MM.1S (cell line): ENCODE data around the gene PACRG.

Source experiments
- DNase-seq: peaks from one replicate; pipeline ENCODE4 v3.0.0-alpha.2; 2015
- H2AFZ ChIP-seq: fragments of 300-600 bp; sonication (generic); 2 replicates; pipeline ENCODE4 v1.6.0; 2016; ENCODE audit warnings: antibody characterized with exemption, low read length
- H3F3A ChIP-seq: fragments of 300-600 bp; sonication (generic); 2 replicates; pipeline ENCODE4 v1.6.1; 2016; ENCODE audit warnings: mild to moderate bottlenecking, antibody characterized with exemption, low read length, moderate library complexity, mixed read lengths; ENCODE audit not compliant: insufficient read depth
- H3K27ac ChIP-seq: fragments of 300-600 bp; sonication (generic); 2 replicates; pipeline ENCODE4 v1.5.1; 2016; ENCODE audit warnings: mild to moderate bottlenecking, low read length
- H3K27me3 ChIP-seq: fragments of 300-600 bp; sonication (generic); replicated peaks from 2 replicates; pipeline ENCODE4 v1.6.0; 2016; ENCODE audit warnings: low read length; ENCODE audit not compliant: insufficient read depth
- H3K36me3 ChIP-seq: fragments of 300-600 bp; sonication (generic); replicated peaks from 2 replicates; pipeline ENCODE4 v1.6.1; 2016; ENCODE audit warnings: mild to moderate bottlenecking, low read length, mixed read lengths; ENCODE audit not compliant: insufficient read depth
- H3K4me1 ChIP-seq: fragments of 300-600 bp; sonication (generic); 2 replicates; pipeline ENCODE4 v1.6.1; 2016; ENCODE audit warnings: low read length, mixed read lengths
- H3K4me2 ChIP-seq: fragments of 300-600 bp; sonication (generic); 2 replicates; pipeline ENCODE4 v1.6.0; 2016; ENCODE audit warnings: low read depth, low read length
- H3K4me3 ChIP-seq: fragments of 300-600 bp; sonication (generic); 2 replicates; pipeline ENCODE4 v1.5.1; 2016; ENCODE audit warnings: low read length, mixed read lengths
- H3K79me2 ChIP-seq: fragments of 300-600 bp; sonication (generic); 2 replicates; pipeline ENCODE4 v1.6.1; 2016; ENCODE audit warnings: mixed run types, low read length, mixed read lengths
- H3K9ac ChIP-seq: fragments of 300-600 bp; sonication (generic); 2 replicates; pipeline ENCODE4 v1.6.1; 2016; ENCODE audit warnings: low read length, mixed read lengths
- H3K9me2 ChIP-seq: fragments of 300-600 bp; sonication (generic); replicated peaks from 2 replicates; pipeline ENCODE4 v1.6.1; 2016; ENCODE audit warnings: mild to moderate bottlenecking, low read length, mixed read lengths; ENCODE audit not compliant: insufficient read depth
- H3K9me3 ChIP-seq: fragments of 300-600 bp; sonication (generic); replicated peaks from 2 replicates; pipeline ENCODE4 v1.6.1; 2016; ENCODE audit warnings: mild to moderate bottlenecking, low read length, mixed read lengths; ENCODE audit not compliant: insufficient read depth
- H4K20me1 ChIP-seq: fragments of 300-600 bp; sonication (generic); 2 replicates; pipeline ENCODE4 v1.6.1; 2016; ENCODE audit warnings: mild to moderate bottlenecking, low read length, moderate library complexity, mixed read lengths; ENCODE audit not compliant: insufficient read depth
- CTCF ChIP-seq: fragments of 300-600 bp; sonication (generic); IDR thresholded peaks from 2 replicates; pipeline ENCODE4 v1.5.1; 2016; ENCODE audit warnings: antibody characterized with exemption, low read length, mixed read lengths
- EZH2 ChIP-seq: fragments of 300-600 bp; sonication (generic); optimal IDR thresholded peaks from 2 replicates; pipeline ENCODE3; 2017; ENCODE audit warnings: low read depth, mild to moderate bottlenecking, antibody characterized with exemption, low read length, mixed read lengths
- EZH2phosphoT487 ChIP-seq: fragments of 300-600 bp; sonication (generic); IDR thresholded peaks from 2 replicates; pipeline ENCODE4 v1.6.1; 2018; ENCODE audit warnings: antibody characterized with exemption, low read length

Gene PACRG

DNA sequence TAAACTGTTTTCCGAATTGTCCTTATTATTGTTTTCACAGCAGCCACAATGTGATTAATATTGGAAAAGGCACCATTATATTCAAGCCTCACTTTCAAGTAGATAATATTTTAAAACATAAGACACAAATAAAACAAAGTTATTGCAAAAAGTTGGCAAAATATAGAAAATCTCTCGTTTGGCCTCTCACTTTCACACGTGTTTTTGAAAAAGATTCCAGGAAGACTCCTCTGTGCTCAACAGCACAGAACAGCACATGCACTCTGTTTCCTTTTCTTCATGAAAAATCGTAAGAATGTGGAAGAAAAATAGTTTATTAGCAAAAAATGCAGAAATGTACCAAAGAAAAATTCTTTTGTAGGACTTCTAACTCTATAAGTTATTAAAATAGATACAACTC lies 46.9 kb upstream of the PACRG start:
- H3K4me3 ChIP-seq, result no peak overlapping the region
- H4K20me1 ChIP-seq, result no peaks in the 10 kb centered on the region
- no peak for DNase-seq
- H3K4me2 ChIP-seq, result no peak overlapping the region
- no peaks in the 10 kb centered on the region for H3K36me3 ChIP-seq
- H3F3A ChIP-seq, result no peaks in the 10 kb centered on the region
- no peak overlapping the region for H3K27ac ChIP-seq
- H3K9me2 ChIP-seq, result no peaks in the 10 kb centered on the region
- no peaks in the 10 kb centered on the region for H3K27me3 ChIP-seq
- H2AFZ ChIP-seq, result no peak overlapping the region
- H3K9me3 ChIP-seq, result no peaks in the 10 kb centered on the region
- H3K4me1 ChIP-seq, result no peaks in the 10 kb centered on the region
- H3K9ac ChIP-seq, result no peak overlapping the region
- no peaks in the 10 kb centered on the region for H3K79me2 ChIP-seq
- TF ChIP-seq CTCF, result no peak
- no peak for TF ChIP-seq EZH2phosphoT487
- no peak for TF ChIP-seq EZH2

DNA sequence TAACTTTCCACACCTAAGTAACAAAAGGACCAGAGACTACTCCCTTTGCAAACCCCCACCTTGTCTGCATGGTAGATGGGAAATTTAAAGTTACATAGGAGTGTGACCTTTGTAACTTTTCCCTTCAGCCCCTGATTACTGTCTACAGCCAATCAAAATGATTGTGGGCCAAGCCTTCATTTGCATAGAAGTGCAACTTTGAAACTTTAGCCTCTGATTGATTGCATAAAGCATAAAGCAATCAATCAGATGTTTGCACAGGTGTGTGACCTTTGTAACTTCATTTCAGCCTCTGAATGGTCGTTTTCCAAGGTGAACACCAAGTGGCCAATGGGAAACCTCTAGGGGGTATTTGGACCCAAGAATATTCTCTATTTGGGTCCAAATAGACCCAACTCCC lies 46.3 kb upstream of the PACRG start:
- Histone ChIP-seq H3K4me2 (no peak overlapping the region), H4K20me1 (no peaks in the 10 kb centered on the region), H3K36me3 (no peaks in the 10 kb centered on the region), H3K4me3 (no peak overlapping the region), H3F3A (no peaks in the 10 kb centered on the region), H3K79me2 (no peaks in the 10 kb centered on the region), H3K9me3 (no peaks in the 10 kb centered on the region), H3K9me2 (no peaks in the 10 kb centered on the region), H2AFZ (no peak overlapping the region), H3K27ac (no peak overlapping the region), H3K9ac (no peak overlapping the region), H3K4me1 (no peaks in the 10 kb centered on the region), H3K27me3 (no peaks in the 10 kb centered on the region)
- DNase-seq, result no peak
- no peak for TF ChIP-seq EZH2
- no peak for TF ChIP-seq CTCF
- no peak for TF ChIP-seq EZH2phosphoT487

DNA sequence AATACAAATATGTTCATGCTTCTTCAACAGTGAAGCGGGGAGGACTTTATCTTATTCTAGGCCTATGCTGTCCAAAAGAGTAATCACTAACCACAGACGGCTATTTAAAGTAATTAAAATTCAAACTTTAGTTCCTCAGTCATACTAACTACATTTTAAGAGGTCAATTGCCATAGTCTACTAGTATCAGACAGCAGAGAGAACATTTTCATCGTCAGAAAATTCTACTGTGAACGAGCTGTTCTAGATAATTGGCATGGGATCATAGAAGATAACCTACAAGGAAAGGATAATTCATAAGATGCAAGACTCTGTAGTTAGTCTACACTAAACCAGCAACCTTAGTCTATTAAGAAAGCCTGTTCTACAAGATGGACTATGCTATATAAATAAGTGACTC lies 44.6 kb upstream of the PACRG start:
- H3K9me2 ChIP-seq, result no peaks in the 10 kb centered on the region
- H3K4me2 ChIP-seq, result no peak overlapping the region
- no peaks in the 10 kb centered on the region for H3F3A ChIP-seq
- no peaks in the 10 kb centered on the region for H3K4me1 ChIP-seq
- no peak for TF ChIP-seq EZH2phosphoT487
- TF ChIP-seq CTCF, result no peak
- no peaks in the 10 kb centered on the region for H3K9me3 ChIP-seq
- H2AFZ ChIP-seq, result no peak overlapping the region
- no peaks in the 10 kb centered on the region for H3K27me3 ChIP-seq
- H4K20me1 ChIP-seq, result no peaks in the 10 kb centered on the region
- no peak overlapping the region for H3K4me3 ChIP-seq
- H3K27ac ChIP-seq, result no peak overlapping the region
- no peaks in the 10 kb centered on the region for H3K36me3 ChIP-seq
- DNase-seq, result no peak
- no peak overlapping the region for H3K9ac ChIP-seq
- H3K79me2 ChIP-seq, result no peaks in the 10 kb centered on the region

DNA sequence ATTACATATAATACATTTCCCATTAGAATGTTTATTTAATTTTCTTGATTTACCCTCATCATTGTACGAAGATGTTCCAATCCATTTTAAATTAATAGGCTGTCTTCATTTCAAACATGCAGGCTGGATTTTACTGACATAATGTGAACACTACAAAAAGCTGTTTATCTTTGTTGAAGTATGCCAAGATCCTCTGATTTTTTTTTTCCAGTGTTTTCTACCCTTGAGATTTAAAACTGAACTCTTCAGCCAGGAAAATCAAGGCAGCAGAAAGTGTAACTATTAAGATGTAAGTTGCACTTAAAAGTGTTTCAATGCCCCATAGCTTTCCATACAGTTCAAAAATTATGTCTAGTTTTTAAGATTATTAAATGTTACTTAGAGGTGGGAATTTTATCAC lies 43.7 kb upstream of the PACRG start:
- H3K4me3 ChIP-seq, result no peak overlapping the region
- DNase-seq, result no peak
- H3K9me3 ChIP-seq, result no peaks in the 10 kb centered on the region
- no peaks in the 10 kb centered on the region for H3K36me3 ChIP-seq
- no peak overlapping the region for H3K9ac ChIP-seq
- H2AFZ ChIP-seq, result no peak overlapping the region
- no peaks in the 10 kb centered on the region for H3K4me1 ChIP-seq
- H3K79me2 ChIP-seq, result no peaks in the 10 kb centered on the region
- H3K9me2 ChIP-seq, result no peaks in the 10 kb centered on the region
- no peak for TF ChIP-seq EZH2
- no peak for TF ChIP-seq EZH2phosphoT487
- TF ChIP-seq CTCF, result no peak
- no peaks in the 10 kb centered on the region for H4K20me1 ChIP-seq
- no peaks in the 10 kb centered on the region for H3K27me3 ChIP-seq
- no peak overlapping the region for H3K4me2 ChIP-seq
- no peaks in the 10 kb centered on the region for H3F3A ChIP-seq
- H3K27ac ChIP-seq, result no peak overlapping the region
